GM21786 (cell line): ENCODE results near the gene OR2G6.
"Not testable (repeated sequence)": the region's sequence is repeated elsewhere in the genome, so short reads cannot be mapped to it uniquely, and the experiment has no call there.

ENCODE experiments used
- ATAC-seq: cut with Tn5 transposase; IDR thresholded peaks from one replicate; pipeline ENCODE4 v1.9.1; 2021; ENCODE audit not compliant: unreplicated experiment

OR2G6 gene

GRCh38 chr1:248574657-248575056 lies 66.8 kb downstream of the OR2G6 start, which contains the start of gene OR2T34:
TSS of gene OR2T34 (minus strand) at chr1:248574757. CDS start at chr1:248574757, 0 bp downstream.
- ATAC-seq = not testable (repeated sequence)

- no peak for ATAC-seq
Observed at GRCh38 chr1:248576260-248576980, 68.5 kb downstream of the OR2G6 start.
